Femur (tissue), 1 donor: ENCODE results near the gene UBR4.
A peak's percentile ranks its signal among the peaks of the same experiment; 100 is the strongest.
"Not testable (repeated sequence)": the region's sequence is repeated elsewhere in the genome, so short reads cannot be mapped to it uniquely, and the experiment has no call there.

ENCODE experiments used
- DNase-seq: peaks from one replicate; pipeline ENCODE4 v3.0.0-alpha.2; 2017

Gene UBR4

GRCh38 chr1:19209990-19210771 lies at the start of gene UBR4:
Gene UBR4 (minus strand): TSS chr1:19210266. CDS start chr1:19210248, 18 bp downstream.
- DNase-seq = peak; percentile 96

- no peak for DNase-seq
These were observed 48.3 kb upstream of the UBR4 start for GRCh38 chr1:19258353-19258752.

GRCh38 chr1:19257178-19257914 lies 47.3 kb upstream of the UBR4 start:
- no peak for DNase-seq

GRCh38 chr1:19256301-19256700 lies 46.2 kb upstream of the UBR4 start:
- not testable (repeated sequence) for DNase-seq

GRCh38 chr1:19255288-19255687 lies 45.2 kb upstream of the UBR4 start:
- DNase-seq = no peak

GRCh38 chr1:19254416-19254815 lies 44.4 kb upstream of the UBR4 start:
- no peak for DNase-seq

- DNase-seq = peak; percentile 92
These were observed 41.5 kb upstream of the UBR4 start, which contains the start of the genes EMC1 and MRTO4 for GRCh38 chr1:19251305-19252196. Gene EMC1 (minus strand): TSS chr1:19251524. CDS start chr1:19251509, 15 bp downstream. Gene MRTO4 (plus strand): TSS chr1:19251805. CDS start chr1:19251836, 31 bp downstream.

- no peak for DNase-seq
These were observed 40.7 kb upstream of the UBR4 start for GRCh38 chr1:19250629-19251304.

GRCh38 chr1:19240673-19241538 lies 30.8 kb upstream of the UBR4 start:
- DNase-seq = peak; percentile 55

- no peak for DNase-seq
These were observed 29.8 kb upstream of the UBR4 start for GRCh38 chr1:19239876-19240275.

- DNase-seq = no peak
These were observed 24.2 kb upstream of the UBR4 start for GRCh38 chr1:19234224-19234623.

- DNase-seq = no peak
These were observed 22.4 kb upstream of the UBR4 start for GRCh38 chr1:19232524-19232846.

- DNase-seq = not testable (repeated sequence)
These were observed 21.9 kb upstream of the UBR4 start for GRCh38 chr1:19231736-19232523.

- DNase-seq = no peak
These were observed 19.8 kb upstream of the UBR4 start for GRCh38 chr1:19229828-19230325.

GRCh38 chr1:19229229-19229628 lies 19.2 kb upstream of the UBR4 start:
- no peak for DNase-seq

GRCh38 chr1:19222979-19223824 lies 13.1 kb upstream of the UBR4 start:
- DNase-seq = no peak

- no peak for DNase-seq
These were observed 12.5 kb upstream of the UBR4 start for GRCh38 chr1:19222573-19222972.

- no peak for DNase-seq
These were observed 10.9 kb upstream of the UBR4 start for GRCh38 chr1:19220991-19221390.

- no peak for DNase-seq
These were observed 10.2 kb upstream of the UBR4 start for GRCh38 chr1:19220080-19220846.
